GM21528 (cell line): ENCODE measurements around the gene MRPL33.

Experiments used
- ATAC-seq: cut with Tn5 transposase; IDR thresholded peaks from one replicate; pipeline ENCODE4 v1.9.1; 2021; ENCODE audit warnings: mild to moderate bottlenecking, moderate library complexity; ENCODE audit not compliant: unreplicated experiment, low FRiP score

Gene MRPL33

DNA sequence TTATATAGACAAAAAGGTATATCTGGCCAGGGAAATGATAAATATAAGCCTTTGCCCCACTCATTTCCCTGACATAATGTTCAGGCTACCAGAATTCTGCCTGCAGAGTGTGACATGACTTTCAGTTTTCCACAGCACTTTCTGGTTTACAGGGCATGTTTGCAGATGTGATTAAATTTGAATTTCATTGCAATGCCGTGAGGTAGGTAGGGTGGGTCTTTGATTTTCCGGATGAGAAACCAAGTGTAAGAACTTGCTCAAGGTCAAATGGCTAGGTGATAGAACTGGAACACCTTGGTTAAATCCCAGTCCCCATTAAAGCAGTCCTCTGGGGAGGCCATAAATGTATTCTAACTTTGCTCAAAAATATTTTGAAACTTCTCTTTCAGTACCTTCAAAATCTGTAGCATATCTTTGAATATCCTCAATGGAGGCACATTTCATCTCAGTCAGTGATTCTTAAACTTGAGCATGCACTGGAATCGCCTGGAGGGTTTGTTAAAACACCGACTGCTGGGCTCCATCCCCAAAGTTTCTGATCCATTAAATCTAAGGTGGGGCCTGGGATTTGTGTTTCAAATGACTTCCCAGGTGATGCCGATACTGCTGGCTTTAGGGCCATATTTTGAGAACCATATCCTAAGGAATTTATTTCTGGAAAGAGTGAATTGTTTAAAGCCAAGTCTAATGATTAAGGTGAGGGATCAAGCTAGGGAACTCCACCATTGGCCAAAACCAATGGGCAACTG is 35.0 kb downstream of the MRPL33 start:
- no peak for ATAC-seq

- ATAC-seq: no peak
These were observed 36.0 kb downstream of the MRPL33 start for GRCh38 chr2:27807476-27807875.

DNA sequence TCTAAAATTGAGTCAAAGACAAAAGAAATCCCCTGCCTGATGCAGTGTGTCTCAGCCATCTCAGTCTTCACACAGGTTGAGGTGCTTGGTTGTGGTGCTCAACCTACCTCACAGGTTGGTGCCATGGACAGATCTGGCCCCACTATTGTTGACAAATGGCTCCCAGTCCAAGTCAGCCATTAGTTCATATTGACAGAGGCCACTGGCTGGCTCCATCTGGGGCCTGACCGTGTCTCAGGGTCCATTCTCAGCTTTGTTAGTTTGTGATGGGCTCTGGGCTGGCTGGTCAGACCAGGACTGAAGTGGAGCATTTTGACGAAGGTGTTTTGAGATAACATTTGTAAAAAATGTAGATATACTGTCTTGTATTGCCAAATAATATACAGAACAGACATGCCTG is 36.9 kb downstream of the MRPL33 start:
- no peak for ATAC-seq

GRCh38 chr2:27808984-27809383 is 37.5 kb downstream of the MRPL33 start:
- ATAC-seq: no peak

DNA sequence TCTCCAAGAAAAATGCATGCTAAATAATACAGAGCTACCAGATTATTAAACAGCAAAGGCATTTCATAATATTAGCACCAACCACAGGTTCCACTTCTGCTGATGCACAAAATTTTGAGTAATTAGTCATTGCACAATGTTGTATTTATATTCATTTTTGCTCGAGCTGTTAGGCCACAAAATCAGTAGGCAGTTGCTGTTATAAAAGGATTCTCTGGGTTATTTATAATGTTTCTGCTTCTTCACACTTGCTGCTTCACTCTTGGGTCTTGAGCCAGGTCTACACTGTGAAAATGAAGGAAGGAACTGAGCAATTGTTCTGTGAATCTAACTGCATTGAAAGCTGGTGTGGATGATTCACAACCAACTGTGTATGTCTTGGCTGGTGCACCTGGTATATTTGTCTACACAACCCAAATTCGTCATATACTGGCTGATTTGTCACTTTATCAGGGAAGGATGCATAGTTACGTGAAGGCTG is 38.3 kb downstream of the MRPL33 start:
- no peak for ATAC-seq

GRCh38 chr2:27810455-27810854 is 38.9 kb downstream of the MRPL33 start:
- ATAC-seq: no peak

DNA sequence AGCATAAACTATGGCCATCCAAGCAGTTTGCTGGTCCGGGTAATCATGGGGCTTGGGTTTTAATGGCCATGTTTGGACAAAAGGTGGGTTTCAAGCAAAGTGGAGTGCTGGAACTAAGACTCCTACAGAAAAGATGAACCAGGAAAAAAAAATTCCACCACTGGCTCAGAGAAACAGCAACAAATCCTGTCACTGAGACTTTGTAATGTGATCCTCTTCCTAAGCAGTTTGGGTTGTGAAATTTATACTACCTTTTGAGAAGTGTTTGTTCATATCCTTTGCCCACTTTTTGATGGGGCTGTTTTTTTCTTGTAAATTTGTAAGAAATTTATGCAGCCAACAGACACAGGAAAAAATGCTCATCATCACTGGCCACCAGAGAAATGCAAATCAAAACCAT is 40.2 kb downstream of the MRPL33 start:
- no peak for ATAC-seq

GRCh38 chr2:27814758-27815157 is 43.2 kb downstream of the MRPL33 start:
- ATAC-seq: no peak

DNA sequence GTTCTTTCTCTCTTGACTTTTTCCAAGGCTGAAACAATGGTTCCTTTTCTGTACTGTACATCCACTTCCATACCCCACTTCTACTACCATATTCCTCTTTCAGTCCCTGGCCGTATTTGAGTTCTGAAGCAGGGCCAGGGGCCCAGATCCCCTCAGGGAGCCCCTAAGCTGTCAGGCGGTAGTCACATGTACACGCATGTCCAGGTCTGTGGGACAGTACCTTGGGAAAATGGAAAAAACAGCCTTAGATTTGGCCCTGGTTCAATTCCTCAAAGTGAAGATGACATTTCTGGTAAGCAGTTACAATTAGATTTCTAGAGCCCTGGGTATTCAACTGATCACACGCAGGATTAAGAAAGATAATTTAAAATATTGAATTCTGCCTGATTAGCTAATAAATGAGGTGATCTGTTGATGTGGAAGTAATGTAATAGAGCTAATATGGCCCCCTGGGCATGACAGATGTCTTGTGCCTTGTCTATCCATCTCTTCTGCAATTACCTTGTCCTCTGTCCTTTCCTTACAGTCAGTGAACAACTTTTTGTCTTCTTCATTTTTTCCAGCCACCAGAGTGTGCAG is 44.4 kb downstream of the MRPL33 start:
- no peak for ATAC-seq

GRCh38 chr2:27822049-27822448 is 50.5 kb downstream of the MRPL33 start:
- no peak for ATAC-seq

- no peak for ATAC-seq
These were observed 51.6 kb downstream of the MRPL33 start for GRCh38 chr2:27823135-27823534.

DNA sequence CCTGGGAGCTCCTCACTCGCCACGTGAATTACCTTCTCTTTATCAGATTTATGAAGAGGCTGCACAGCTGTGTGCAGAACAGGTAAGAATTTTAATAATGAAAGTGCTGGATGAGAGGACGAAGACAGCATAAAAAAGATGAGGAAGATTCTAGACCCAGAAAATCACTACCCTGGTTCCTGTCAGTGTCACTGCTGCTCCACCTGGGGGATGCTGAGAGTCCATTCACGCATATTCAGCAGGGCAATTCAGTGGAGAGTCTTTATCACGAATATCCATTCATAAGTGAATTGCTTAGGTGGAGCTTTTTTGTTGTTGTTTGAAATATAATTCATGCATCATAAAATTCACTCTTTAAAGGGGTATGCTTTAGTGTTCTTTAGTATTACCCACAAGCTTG is 52.0 kb downstream of the MRPL33 start:
- no peak for ATAC-seq

GRCh38 chr2:27824401-27824800 is 52.9 kb downstream of the MRPL33 start:
- no peak for ATAC-seq

DNA sequence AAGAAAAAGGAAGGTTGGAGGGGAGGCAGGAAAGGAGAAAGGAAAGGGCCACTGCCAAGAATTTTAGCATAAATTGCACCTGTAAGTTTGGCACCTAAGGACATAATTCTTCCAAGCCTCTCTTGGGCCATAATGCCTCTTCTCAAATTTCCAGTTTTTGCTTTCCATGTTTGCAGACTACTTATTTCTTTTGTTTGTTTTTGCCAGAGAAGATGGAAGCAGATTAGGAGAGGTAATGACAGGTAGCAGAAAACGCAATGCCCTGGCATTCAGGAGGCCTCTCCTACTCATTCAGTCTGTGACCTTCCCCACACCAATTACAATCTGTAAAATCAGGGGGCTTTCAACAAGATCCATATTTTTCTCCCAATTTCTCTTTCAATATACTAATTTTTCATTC is 56.8 kb downstream of the MRPL33 start:
- ATAC-seq: no peak
